Ovary (tissue), 3 donors: ENCODE results near the gene RIC3.

Source experiments
- CTCF ChIP-seq, 3 donors: fragments of 450-650 bp in 2 of 3; fragments of 200-600 bp in 1 of 3; IDR thresholded peaks; one replicate each; pipeline versions ENCODE4 v1.5.1 to v1.8.0; 2016 to 2022; ENCODE audit warnings: antibody characterized with exemption in 3 of 3, mild to moderate bottlenecking in 1 of 3
- EP300 ChIP-seq: sonication (generic); formaldehyde crosslinking; IDR thresholded peaks from one replicate; pipeline ENCODE4 v1.6.1; 2017; ENCODE audit warnings: antibody characterized with exemption
- POLR2A ChIP-seq: fragments of 450-650 bp; IDR thresholded peaks from one replicate; pipeline ENCODE4 v1.6.1; 2017; ENCODE audit warnings: antibody characterized with exemption, mild to moderate bottlenecking, moderate library complexity
- donor health status: DM: no; HTN: no; CAD: no.

- TF ChIP-seq CTCF (IDR thresholded peaks at IDR 0.05) (no peak), POLR2A (no peak), EP300 (no peak)
Measured at GRCh38 chr11:8098361-8098760, 70.5 kb downstream of the RIC3 start.
